ENCODE data around the gene TAC4.
A peak's percentile ranks its signal among the peaks of the same experiment; 100 is the strongest.

The TAC4 gene

GRCh38 chr17:49821916-49822315, 26.0 kb downstream of the TAC4 start:
- H3K4me3 Mint-ChIP-seq, result no peak overlapping the region
- H3K4me1 Mint-ChIP-seq, result peaks cover 2% of the 10 kb centered on the region
- H3K36me3 Mint-ChIP-seq, result peaks cover 22% of the 10 kb centered on the region
- no peak for ATAC-seq (ENCODE audit: low read depth)
- no peak for DNase-seq (ENCODE audit: low spot score in 2 of 2)
- no peak overlapping the region for H3K27ac Mint-ChIP-seq
- no peaks in the 10 kb centered on the region for H3K27me3 Mint-ChIP-seq
- H3K9me3 Mint-ChIP-seq, result no peaks in the 10 kb centered on the region

GRCh38 chr17:49821466-49821865, 26.4 kb downstream of the TAC4 start:
- Mint-ChIP-seq H3K27ac (no peak overlapping the region), H3K4me1 (peaks cover 2% of the 10 kb centered on the region), H3K9me3 (no peaks in the 10 kb centered on the region), H3K36me3 (peaks cover 22% of the 10 kb centered on the region), H3K27me3 (no peaks in the 10 kb centered on the region), H3K4me3 (no peak overlapping the region)
- ATAC-seq (ENCODE audit: low read depth), result no peak
- DNase-seq (ENCODE audit: low spot score in 2 of 2), result no peak

GRCh38 chr17:49820773-49821172, 27.1 kb downstream of the TAC4 start:
- H3K9me3 Mint-ChIP-seq, result no peaks in the 10 kb centered on the region
- H3K4me3 Mint-ChIP-seq, result no peak overlapping the region
- H3K36me3 Mint-ChIP-seq, result peaks cover 21% of the 10 kb centered on the region
- H3K27me3 Mint-ChIP-seq, result no peaks in the 10 kb centered on the region
- H3K4me1 Mint-ChIP-seq, result peaks cover 2% of the 10 kb centered on the region
- DNase-seq (ENCODE audit: low spot score in 2 of 2), result no peak
- ATAC-seq (ENCODE audit: low read depth), result no peak
- no peak overlapping the region for H3K27ac Mint-ChIP-seq

- H3K9me3 Mint-ChIP-seq, result no peaks in the 10 kb centered on the region
- H3K4me1 Mint-ChIP-seq, result peaks cover 2% of the 10 kb centered on the region
- peaks cover 18% of the 10 kb centered on the region for H3K36me3 Mint-ChIP-seq
- H3K4me3 Mint-ChIP-seq, result no peak overlapping the region
- ATAC-seq (ENCODE audit: low read depth) (no peak), DNase-seq (ENCODE audit: low spot score in 2 of 2) (no peak)
- no peaks in the 10 kb centered on the region for H3K27me3 Mint-ChIP-seq
- H3K27ac Mint-ChIP-seq, result no peak overlapping the region
Observed at GRCh38 chr17:49819651-49820050, 28.2 kb downstream of the TAC4 start.

GRCh38 chr17:49819138-49819537, 28.7 kb downstream of the TAC4 start:
- H3K4me3 Mint-ChIP-seq, result no peak overlapping the region
- H3K27ac Mint-ChIP-seq, result no peak overlapping the region
- DNase-seq (ENCODE audit: low spot score in 2 of 2), result no peak
- H3K4me1 Mint-ChIP-seq, result peaks cover 2% of the 10 kb centered on the region
- no peaks in the 10 kb centered on the region for H3K27me3 Mint-ChIP-seq
- no peaks in the 10 kb centered on the region for H3K9me3 Mint-ChIP-seq
- H3K36me3 Mint-ChIP-seq, result peaks cover 20% of the 10 kb centered on the region
- no peak for ATAC-seq (ENCODE audit: low read depth)

GRCh38 chr17:49817993-49818392, 29.9 kb downstream of the TAC4 start:
- no peaks in the 10 kb centered on the region for H3K27me3 Mint-ChIP-seq

GRCh38 chr17:49815761-49816281, 32.0 kb downstream of the TAC4 start:
- Mint-ChIP-seq H3K27ac (no peak overlapping the region), H3K4me1 (peaks cover 2% of the 10 kb centered on the region)

More at GRCh38 chr17:49817993-49818392, 29.9 kb downstream of the TAC4 start:
- Mint-ChIP-seq H3K27ac (peak overlapping the region; percentile 60), H3K9me3 (no peaks in the 10 kb centered on the region), H3K36me3 (peaks cover 22% of the 10 kb centered on the region), H3K4me3 (no peak overlapping the region), H3K4me1 (peaks cover 2% of the 10 kb centered on the region)
- ATAC-seq (ENCODE audit: low read depth) (no peak), DNase-seq (ENCODE audit: low spot score in 2 of 2) (no peak)

GRCh38 chr17:49814781-49815529, 32.9 kb downstream of the TAC4 start:
- peaks cover 24% of the 10 kb centered on the region for H3K36me3 Mint-ChIP-seq
- no peak overlapping the region for H3K27ac Mint-ChIP-seq
- H3K27me3 Mint-ChIP-seq, result no peaks in the 10 kb centered on the region
- H3K9me3 Mint-ChIP-seq, result no peaks in the 10 kb centered on the region
- DNase-seq (ENCODE audit: low spot score in 2 of 2) (no peak), ATAC-seq (ENCODE audit: low read depth) (no peak)
- H3K4me3 Mint-ChIP-seq, result no peak overlapping the region
- peaks cover 2% of the 10 kb centered on the region for H3K4me1 Mint-ChIP-seq

More at GRCh38 chr17:49815761-49816281, 32.0 kb downstream of the TAC4 start:
- no peaks in the 10 kb centered on the region for H3K27me3 Mint-ChIP-seq
- ATAC-seq (ENCODE audit: low read depth) (no peak), DNase-seq (ENCODE audit: low spot score in 2 of 2) (no peak)
- peaks cover 22% of the 10 kb centered on the region for H3K36me3 Mint-ChIP-seq
- no peaks in the 10 kb centered on the region for H3K9me3 Mint-ChIP-seq
- no peak overlapping the region for H3K4me3 Mint-ChIP-seq

- DNase-seq (ENCODE audit: low spot score in 2 of 2) (no peak), ATAC-seq (ENCODE audit: low read depth) (no peak)
- peaks cover 11% of the 10 kb centered on the region for H3K4me1 Mint-ChIP-seq
- H3K4me3 Mint-ChIP-seq, result no peak overlapping the region
- H3K36me3 Mint-ChIP-seq, result peaks cover 39% of the 10 kb centered on the region
- H3K27me3 Mint-ChIP-seq, result no peaks in the 10 kb centered on the region
- no peaks in the 10 kb centered on the region for H3K9me3 Mint-ChIP-seq
- H3K27ac Mint-ChIP-seq, result no peak overlapping the region
Observed at GRCh38 chr17:49809056-49809455, 38.8 kb downstream of the TAC4 start.

- H3K27me3 Mint-ChIP-seq, result no peaks in the 10 kb centered on the region
- H3K4me1 Mint-ChIP-seq, result peaks cover 14% of the 10 kb centered on the region
- no peaks in the 10 kb centered on the region for H3K9me3 Mint-ChIP-seq
- H3K27ac Mint-ChIP-seq, result no peak overlapping the region
- ATAC-seq (ENCODE audit: low read depth) (no peak), DNase-seq (ENCODE audit: low spot score in 2 of 2) (no peak)
- peaks cover 21% of the 10 kb centered on the region for H3K36me3 Mint-ChIP-seq
- H3K4me3 Mint-ChIP-seq, result no peak overlapping the region
Observed at GRCh38 chr17:49798738-49799137, 49.1 kb downstream of the TAC4 start.

- no peak overlapping the region for H3K4me3 Mint-ChIP-seq
- H3K9me3 Mint-ChIP-seq, result no peaks in the 10 kb centered on the region
- no peak overlapping the region for H3K27ac Mint-ChIP-seq
- H3K27me3 Mint-ChIP-seq, result no peaks in the 10 kb centered on the region
- H3K4me1 Mint-ChIP-seq, result peaks cover 14% of the 10 kb centered on the region
- peaks cover 22% of the 10 kb centered on the region for H3K36me3 Mint-ChIP-seq
- DNase-seq (ENCODE audit: low spot score in 2 of 2), result no peak
- ATAC-seq (ENCODE audit: low read depth), result no peak
Observed at GRCh38 chr17:49798182-49798581, 49.7 kb downstream of the TAC4 start.

- DNase-seq (ENCODE audit: low spot score in 2 of 2) (no peak), ATAC-seq (ENCODE audit: low read depth) (no peak)
- Mint-ChIP-seq H3K27ac (no peak overlapping the region), H3K4me1 (peaks cover 13% of the 10 kb centered on the region), H3K4me3 (no peak overlapping the region), H3K27me3 (no peaks in the 10 kb centered on the region), H3K36me3 (peaks cover 28% of the 10 kb centered on the region), H3K9me3 (no peaks in the 10 kb centered on the region)
Observed at GRCh38 chr17:49795372-49795771, 52.5 kb downstream of the TAC4 start.

- H3K27me3 Mint-ChIP-seq, result no peaks in the 10 kb centered on the region
- peaks cover 28% of the 10 kb centered on the region for H3K36me3 Mint-ChIP-seq
- no peak overlapping the region for H3K27ac Mint-ChIP-seq
- H3K4me3 Mint-ChIP-seq, result no peak overlapping the region
- ATAC-seq (ENCODE audit: low read depth) (no peak), DNase-seq (ENCODE audit: low spot score in 2 of 2) (no peak)
- H3K4me1 Mint-ChIP-seq, result peaks cover 19% of the 10 kb centered on the region
- H3K9me3 Mint-ChIP-seq, result no peaks in the 10 kb centered on the region
Observed at GRCh38 chr17:49793309-49793708, 54.6 kb downstream of the TAC4 start.

GRCh38 chr17:49789243-49789578, 58.7 kb downstream of the TAC4 start:
- peak overlapping the region; percentile 100 for H3K27ac Mint-ChIP-seq
- DNase-seq (ENCODE audit: low spot score in 2 of 2) (no peak), ATAC-seq (ENCODE audit: low read depth) (no peak)
- H3K9me3 Mint-ChIP-seq, result peaks cover 3% of the 10 kb centered on the region
- H3K4me3 Mint-ChIP-seq, result peak overlapping the region; percentile 92
- H3K36me3 Mint-ChIP-seq, result peaks cover 17% of the 10 kb centered on the region
- no peaks in the 10 kb centered on the region for H3K27me3 Mint-ChIP-seq
- H3K4me1 Mint-ChIP-seq, result peaks cover 14% of the 10 kb centered on the region

Measured in memory B cell (primary cell).